ENCODE measurements around the gene RALBP1. TPM values are rescaled to one million over a fixed set of nuclear protein-coding genes. Genes with fewer than 3 reads are reported as not detected.

The RALBP1 gene
- total and polyA plus RNA-seq, 9 of the 15 experiments (the other 6 are each of a cell fraction or from before 2014, with no cell fraction given), result 10.9 to 70.0 (median 61.3) TPM

GRCh38 chr18:9495916-9496705 is 20.8 kb downstream of the RALBP1 start:
- FAIRE-seq (no peak), ATAC-seq (no peak), DNase-seq (ENCODE audit: extremely low read depth in 1 of 4, low spot score in 3 of 4) (no peak)
- intact Hi-C loops (cut with micrococcal nuclease), result no loop called here
- Histone ChIP-seq H3K9me3 (replicated peaks; ENCODE audit: control insufficient read depth, insufficient read depth, low read depth, low read length) (no peaks in the 10 kb centered on the region), H3K36me3 (ENCODE audit: control insufficient read depth, insufficient read depth, low read length) (peaks cover 8% of the 10 kb centered on the region; the same call in 2 of the 3 replicates), H3K4me1 (replicated peaks in 1 of 2; ENCODE audit: control insufficient read depth in 2 of 2, insufficient read depth in 2 of 2, low read length in 2 of 2) (peaks cover 0 to 9% of the 10 kb centered on the region in 2 experiments; a peak in 1 of 5 replicates), H3K4me3 (no peak overlapping the region), H4K20me1 (replicated peaks; ENCODE audit: control insufficient read depth, insufficient read depth, low read length) (peaks cover 4% of the 10 kb centered on the region; the same call in 1 of the 2 replicates), H3K79me2 (ENCODE audit: control insufficient read depth, insufficient read depth, low read length) (peaks cover 78% of the 10 kb centered on the region), H3K27me3 (ENCODE audit: control insufficient read depth in 2 of 2, insufficient read depth in 2 of 2, low read length in 2 of 2) (no peaks in the 10 kb centered on the region), H3K9me1 (ENCODE audit: control insufficient read depth, insufficient read depth, low read length) (no peaks in the 10 kb centered on the region), H2AFZ (ENCODE audit: low read depth, low read length) (no peak overlapping the region), H3K9ac (ENCODE audit: insufficient read depth in 1 of 2, low read depth in 2 of 2, low read length in 2 of 2) (no peak overlapping the region), H3K4me2 (ENCODE audit: insufficient read depth, low read length) (no peak overlapping the region), H3K27ac (ENCODE audit: extremely low read depth, low read depth, low read length) (no peak overlapping the region)
- CTCF ChIA-PET (ENCODE audit: low intra/inter-chr PET ratio), result no interaction called here
- no TSS peak for BruUV-seq (replicated peaks)
- 64% methylated on average over 6 of the region's 6 CpGs for WGBS (ENCODE audit: insufficient coverage, low coverage, missing lambda C conversion rate)
- in situ Hi-C loops (cut with MboI), result no loop called here
- POLR2A ChIA-PET, result interaction anchor here (0.6 kb wide), 1 partner anchor 18 kb away, joined by 3 read pairs; no protein-coding TSS in a partner anchor
- TF ChIP-seq, protein P1, sequence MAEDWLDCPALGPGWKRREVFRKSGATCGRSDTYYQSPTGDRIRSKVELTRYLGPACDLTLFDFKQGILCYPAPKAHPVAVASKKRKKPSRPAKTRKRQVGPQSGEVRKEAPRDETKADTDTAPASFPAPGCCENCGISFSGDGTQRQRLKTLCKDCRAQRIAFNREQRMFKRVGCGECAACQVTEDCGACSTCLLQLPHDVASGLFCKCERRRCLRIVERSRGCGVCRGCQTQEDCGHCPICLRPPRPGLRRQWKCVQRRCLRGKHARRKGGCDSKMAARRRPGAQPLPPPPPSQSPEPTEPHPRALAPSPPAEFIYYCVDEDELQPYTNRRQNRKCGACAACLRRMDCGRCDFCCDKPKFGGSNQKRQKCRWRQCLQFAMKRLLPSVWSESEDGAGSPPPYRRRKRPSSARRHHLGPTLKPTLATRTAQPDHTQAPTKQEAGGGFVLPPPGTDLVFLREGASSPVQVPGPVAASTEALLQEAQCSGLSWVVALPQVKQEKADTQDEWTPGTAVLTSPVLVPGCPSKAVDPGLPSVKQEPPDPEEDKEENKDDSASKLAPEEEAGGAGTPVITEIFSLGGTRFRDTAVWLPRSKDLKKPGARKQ (CRISPR knock-in tag; IDR thresholded peaks at IDR 0.05), result no peak
- TF ChIP-seq FOXP4 (CRISPR knock-in tag; IDR thresholded peaks at IDR 0.05; ENCODE audit: borderline replicate concordance), result no peak
- no peak for TF ChIP-seq MYBL2 (IDR thresholded peaks at IDR 0.05; ENCODE audit: low read depth)
- no peak for TF ChIP-seq MYBL2 (CRISPR knock-in tag; IDR thresholded peaks at IDR 0.05; ENCODE audit: borderline replicate concordance)
- TF ChIP-seq STAT5A (IDR thresholded peaks at IDR 0.05; ENCODE audit: borderline replicate concordance, low read length), result 0 out of 2 replicates have a peak, but pooled peaks have one; percentile 18
- TF ChIP-seq SMC3 (conservative IDR thresholded peaks at IDR 0.05; ENCODE audit: insufficient read depth, low read depth, low read length), result no peak
- TF ChIP-seq BRD4 (IDR thresholded peaks at IDR 0.05), result no peak

Measured in K562 (cell line).